Right atrium auricular region (tissue), 2 donors: Measurements from ENCODE around the gene H2AZ1. TPM values are rescaled to one million over a fixed set of nuclear protein-coding genes. Genes with fewer than 3 reads are reported as not detected.

ENCODE experiments used
- DNase-seq: peaks from one replicate; pipeline ENCODE4 v3.0.0-alpha.2; 2019; ENCODE audit warnings: low spot score
- H3K27ac ChIP-seq, 2 donors: fragments of 200-600 bp; sonication (generic); 1 replicate in 1 of 2; 2 replicates in 1 of 2; pipeline ENCODE4 v1.5.1; 2016 to 2019
- H3K27me3 ChIP-seq, 2 donors: fragments of 200-600 bp; sonication (generic); one replicate each; pipeline versions ENCODE4 v1.5.1 to v1.6.0; 2017 to 2019
- H3K36me3 ChIP-seq: fragments of 200-600 bp; sonication (generic); one replicate; pipeline ENCODE4 v1.5.1; 2016
- H3K4me1 ChIP-seq, 2 donors: fragments of 200-600 bp; sonication (generic); one replicate each; pipeline versions ENCODE4 v1.5.1 to v1.6.0; 2017 to 2019
- H3K4me3 ChIP-seq, 2 donors: fragments of 200-600 bp; sonication (generic); 1 replicate in 1 of 2; 2 replicates in 1 of 2; pipeline ENCODE4 v1.5.1; 2017 to 2019; ENCODE audit warnings: mild to moderate bottlenecking in 1 of 2, moderate library complexity in 1 of 2
- H3K9me3 ChIP-seq, 2 donors: fragments of 200-600 bp; sonication (generic); one replicate each; pipeline ENCODE4 v1.5.1; 2019
- total RNA-seq, 2 donors: library from RNA; depleted of rRNA; stranded (reverse); fragments of >200 nt; gene quantifications; one replicate each; pipeline ENCODE4 v1.1.0, GENCODE V29; 2016
- TF ChIP-seq, protein P1 (sequence below), 2 donors: fragments of 200-600 bp; sonication (generic); IDR thresholded peaks; one replicate each; pipeline ENCODE4 v1.5.1; 2019; ENCODE audit warnings: antibody characterized with exemption in 2 of 2

Gene H2AZ1
- total RNA-seq, 2 donors from 2014 or later, result 128 to 143 TPM

DNA sequence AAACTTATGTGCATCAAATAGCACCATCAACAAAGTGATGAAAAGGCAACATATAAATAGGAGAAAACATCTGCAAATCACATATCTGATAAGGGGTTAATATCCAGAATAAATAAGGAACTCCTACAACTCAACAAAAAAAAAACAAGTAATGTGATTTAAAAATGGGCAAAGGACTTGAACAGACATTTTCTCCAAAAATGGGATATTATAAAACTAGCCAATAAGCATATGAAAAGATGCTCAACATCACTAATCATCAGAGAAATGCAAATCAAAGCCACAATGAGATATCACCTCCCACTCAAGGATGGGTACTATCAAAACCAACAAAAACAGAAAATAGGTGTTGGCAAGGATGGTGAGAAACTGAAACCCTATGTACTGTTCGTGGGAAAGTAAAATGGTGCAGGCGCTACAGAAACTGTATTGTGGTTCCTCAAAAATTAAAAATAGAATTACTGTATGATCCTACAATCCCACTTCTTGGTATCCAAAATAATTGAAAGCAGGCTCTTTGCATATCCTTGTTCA, 6.1 kb downstream of the H2AZ1 start:
- Histone ChIP-seq H3K9me3 (no peaks in the 10 kb centered on the region), H3K4me3 (no peak overlapping the region), H3K27me3 (no peaks in the 10 kb centered on the region), H3K27ac (no peak overlapping the region), H3K4me1 (peaks cover 0 to 33% of the 10 kb centered on the region in 2 donors), H3K36me3 (no peaks in the 10 kb centered on the region)
- TF ChIP-seq, protein P1, sequence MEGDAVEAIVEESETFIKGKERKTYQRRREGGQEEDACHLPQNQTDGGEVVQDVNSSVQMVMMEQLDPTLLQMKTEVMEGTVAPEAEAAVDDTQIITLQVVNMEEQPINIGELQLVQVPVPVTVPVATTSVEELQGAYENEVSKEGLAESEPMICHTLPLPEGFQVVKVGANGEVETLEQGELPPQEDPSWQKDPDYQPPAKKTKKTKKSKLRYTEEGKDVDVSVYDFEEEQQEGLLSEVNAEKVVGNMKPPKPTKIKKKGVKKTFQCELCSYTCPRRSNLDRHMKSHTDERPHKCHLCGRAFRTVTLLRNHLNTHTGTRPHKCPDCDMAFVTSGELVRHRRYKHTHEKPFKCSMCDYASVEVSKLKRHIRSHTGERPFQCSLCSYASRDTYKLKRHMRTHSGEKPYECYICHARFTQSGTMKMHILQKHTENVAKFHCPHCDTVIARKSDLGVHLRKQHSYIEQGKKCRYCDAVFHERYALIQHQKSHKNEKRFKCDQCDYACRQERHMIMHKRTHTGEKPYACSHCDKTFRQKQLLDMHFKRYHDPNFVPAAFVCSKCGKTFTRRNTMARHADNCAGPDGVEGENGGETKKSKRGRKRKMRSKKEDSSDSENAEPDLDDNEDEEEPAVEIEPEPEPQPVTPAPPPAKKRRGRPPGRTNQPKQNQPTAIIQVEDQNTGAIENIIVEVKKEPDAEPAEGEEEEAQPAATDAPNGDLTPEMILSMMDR (IDR thresholded peaks at IDR 0.05), result no peak
- DNase-seq, result no peak

DNA sequence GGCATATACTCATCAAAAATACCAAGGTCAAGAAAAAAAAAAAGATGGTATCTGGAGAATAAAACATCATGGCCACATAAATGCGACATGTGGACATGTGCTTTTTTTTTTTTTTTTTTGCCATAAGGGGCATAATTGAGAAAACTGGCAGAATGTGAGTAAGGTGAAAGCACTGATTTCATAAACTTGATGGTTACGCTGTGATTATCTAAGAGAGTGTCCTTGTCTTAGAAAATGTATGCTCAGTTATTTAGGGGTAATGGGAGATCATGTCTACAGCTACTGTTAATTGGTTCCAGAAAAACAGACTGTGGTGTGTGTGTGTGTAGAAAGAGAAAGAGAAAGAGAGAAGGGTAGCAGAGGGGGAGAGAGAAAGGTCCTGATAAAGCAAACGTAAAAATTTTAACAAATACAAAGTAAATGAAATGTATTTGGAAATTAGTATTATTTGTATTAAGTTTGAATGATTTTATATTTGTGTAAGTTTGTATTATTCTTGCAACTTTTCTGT, 11.8 kb downstream of the H2AZ1 start:
- Histone ChIP-seq H3K4me1 (no peaks in the 10 kb centered on the region), H3K4me3 (no peak overlapping the region), H3K27ac (no peak overlapping the region), H3K36me3 (no peaks in the 10 kb centered on the region), H3K9me3 (peaks cover 0 to 21% of the 10 kb centered on the region in 2 donors), H3K27me3 (no peaks in the 10 kb centered on the region)
- DNase-seq, result no peak
- TF ChIP-seq, protein P1 (IDR thresholded peaks at IDR 0.05), result no peak

DNA sequence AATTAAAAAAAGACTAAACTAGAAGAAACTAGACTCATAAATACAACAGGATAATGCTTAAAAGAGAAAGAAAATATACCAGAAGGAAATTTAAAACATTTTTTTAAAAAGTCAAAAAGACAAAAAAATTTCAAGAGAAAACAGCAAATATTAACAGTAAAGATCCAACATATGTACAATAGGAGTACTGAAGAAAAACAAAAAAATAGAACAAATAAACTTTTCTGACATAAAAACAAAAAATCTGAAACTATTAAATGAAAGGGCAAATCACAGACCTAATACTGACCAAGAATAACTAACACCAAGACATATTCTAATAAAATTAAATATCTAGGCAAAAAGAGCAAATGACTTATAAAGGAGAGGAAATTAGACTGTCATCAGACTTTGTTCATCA, 15.2 kb downstream of the H2AZ1 start:
- Histone ChIP-seq H3K36me3 (no peaks in the 10 kb centered on the region), H3K4me3 (no peak overlapping the region), H3K27ac (no peak overlapping the region), H3K9me3 (peaks cover 0 to 21% of the 10 kb centered on the region in 2 donors), H3K4me1 (no peaks in the 10 kb centered on the region), H3K27me3 (no peaks in the 10 kb centered on the region)
- DNase-seq, result no peak
- TF ChIP-seq, protein P1 (IDR thresholded peaks at IDR 0.05), result no peak

DNA sequence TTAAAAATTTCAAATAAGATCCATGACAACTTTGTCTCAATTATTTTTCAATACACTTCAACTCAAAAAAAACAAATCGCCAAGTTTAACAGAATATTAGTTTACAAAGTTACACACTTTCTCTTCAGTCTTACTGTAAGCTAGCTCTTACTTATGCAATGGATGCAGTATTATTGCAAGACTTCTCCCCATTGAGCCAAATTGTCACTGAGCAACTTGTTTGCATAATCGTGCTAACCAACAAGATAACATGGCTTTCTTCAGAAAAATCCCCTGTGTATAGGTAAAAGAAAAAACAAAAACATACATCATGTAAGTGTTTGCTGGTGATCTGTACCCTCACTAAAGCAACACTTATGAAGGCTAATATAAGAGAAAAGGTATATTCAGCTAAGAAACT, 22.5 kb downstream of the H2AZ1 start:
- Histone ChIP-seq H3K36me3 (peaks cover 14% of the 10 kb centered on the region), H3K27me3 (no peaks in the 10 kb centered on the region), H3K4me3 (no peak overlapping the region), H3K27ac (no peak overlapping the region), H3K4me1 (no peaks in the 10 kb centered on the region), H3K9me3 (no peaks in the 10 kb centered on the region)
- no peak for DNase-seq
- TF ChIP-seq, protein P1 (IDR thresholded peaks at IDR 0.05), result no peak

DNA sequence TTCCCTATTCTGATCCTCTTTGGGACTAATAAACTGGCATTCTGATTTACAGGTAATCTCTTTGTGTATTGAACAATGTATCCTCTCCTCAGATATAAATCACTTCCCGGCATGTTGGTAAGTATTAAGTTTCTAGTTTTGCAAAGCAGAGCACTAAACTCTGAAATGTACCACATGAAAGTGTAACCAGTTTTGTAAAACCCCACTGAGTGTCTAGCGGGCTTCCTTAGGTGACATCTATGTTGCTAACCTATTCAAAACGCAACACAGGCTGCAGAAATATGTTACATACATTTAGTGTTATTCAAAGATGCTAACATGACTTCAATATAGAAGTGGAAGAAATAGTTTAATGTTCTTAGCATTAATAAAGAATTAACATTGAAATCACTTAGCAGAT, 28.9 kb downstream of the H2AZ1 start:
- peaks cover 17% of the 10 kb centered on the region for H3K36me3 ChIP-seq
- TF ChIP-seq, protein P1 (IDR thresholded peaks at IDR 0.05), result no peak
- H3K27ac ChIP-seq, result no peak overlapping the region
- H3K4me3 ChIP-seq, result no peak overlapping the region
- no peaks in the 10 kb centered on the region for H3K9me3 ChIP-seq
- no peak for DNase-seq
- H3K27me3 ChIP-seq, result no peaks in the 10 kb centered on the region
- H3K4me1 ChIP-seq, result no peaks in the 10 kb centered on the region

DNA sequence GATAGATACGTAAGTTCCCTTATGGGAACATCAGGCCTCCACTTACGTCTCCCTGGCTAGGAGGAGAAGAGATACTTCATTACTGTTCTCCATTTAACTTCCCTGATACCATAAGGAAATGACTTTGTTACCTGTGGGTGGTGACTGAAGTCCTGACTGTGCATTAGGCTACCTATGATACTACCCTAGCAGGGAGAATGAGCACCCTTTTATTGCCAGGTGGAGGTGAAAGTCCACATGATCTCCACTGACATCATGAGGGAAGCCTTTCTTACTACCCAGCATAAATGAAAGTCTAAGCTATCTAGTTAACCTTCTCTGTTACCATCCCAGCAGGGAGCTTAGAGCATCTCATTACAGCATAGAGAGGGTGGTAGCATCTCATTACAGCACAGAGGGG, 31.4 kb downstream of the H2AZ1 start:
- no peaks in the 10 kb centered on the region for H3K9me3 ChIP-seq
- TF ChIP-seq, protein P1 (IDR thresholded peaks at IDR 0.05), result no peak
- H3K4me3 ChIP-seq, result no peak overlapping the region
- peaks cover 14% of the 10 kb centered on the region for H3K36me3 ChIP-seq
- H3K27me3 ChIP-seq, result no peaks in the 10 kb centered on the region
- H3K27ac ChIP-seq, result no peak overlapping the region
- DNase-seq, result no peak
- H3K4me1 ChIP-seq, result no peaks in the 10 kb centered on the region
